CD4-positive, alpha-beta memory T cell (primary cell): ENCODE results near the gene ACAT2. TPM values are rescaled to one million over a fixed set of nuclear protein-coding genes. Genes with fewer than 3 reads are reported as not detected.
"Not testable (repeated sequence)": the region's sequence is repeated elsewhere in the genome, so short reads cannot be mapped to it uniquely, and the experiment has no call there.

Source experiments
- CTCF ChIA-PET: fragments of 350-600 bp; sonication (Branson Sonifier 250); formaldehyde crosslinking; loops from one replicate; lab custom pipeline; 2021; ENCODE audit warnings: inconsistent platforms; ENCODE audit not compliant: partially characterized antibody; lab: Charles Lee
- POLR2A ChIA-PET: fragments of 350-600 bp; sonication (Branson Sonifier 250); formaldehyde crosslinking; loops from one replicate; lab custom pipeline; 2021; ENCODE audit not compliant: partially characterized antibody; lab: Charles Lee
- DNase-seq, 5 donors: peaks; one replicate each; pipeline versions ENCODE4 v3.0.0 to v3.0.0-alpha.2; 2020 to 2022; ENCODE audit warnings: mixed read lengths in 1 of 5
- H3K27ac ChIP-seq: one replicate; pipeline ENCODE4 v1.7.0; 2013; ENCODE audit warnings: low read depth, low read length
- H3K27me3 ChIP-seq: 2 replicates; pipeline ENCODE4 v1.7.0; 2013; ENCODE audit warnings: mild to moderate bottlenecking, low read length, moderate library complexity; ENCODE audit not compliant: insufficient read depth
- H3K36me3 ChIP-seq: 2 replicates; pipeline ENCODE4 v1.7.0; 2013; ENCODE audit warnings: mild to moderate bottlenecking, low read length, moderate library complexity; ENCODE audit not compliant: insufficient read depth
- H3K4me1 ChIP-seq: 2 replicates; pipeline ENCODE4 v1.7.0; 2013; ENCODE audit warnings: mild to moderate bottlenecking, low read length, moderate library complexity; ENCODE audit not compliant: insufficient read depth
- H3K4me3 ChIP-seq, 2 donors: one replicate each; pipeline ENCODE4 v1.7.0; 2013; ENCODE audit warnings: low read length in 2 of 2, mild to moderate bottlenecking in 1 of 2
- H3K9me3 ChIP-seq, 2 donors: one replicate each; pipeline ENCODE4 v1.7.0; 2013; ENCODE audit warnings: low read length in 2 of 2, control low read depth in 1 of 2; ENCODE audit not compliant: control insufficient read depth in 1 of 2
- H3K27ac Mint-ChIP-seq, 7 donors: one replicate each; pipeline ENCODE4 v1.8.0; 2020 to 2021; ENCODE audit warnings: mixed read lengths in 7 of 7, mild to moderate bottlenecking in 6 of 7, inconsistent platforms in 3 of 7, moderate library complexity in 3 of 7
- H3K27me3 Mint-ChIP-seq, 2 donors: one replicate each; pipeline ENCODE4 v1.8.0; 2020 to 2021; ENCODE audit warnings: mixed read lengths in 2 of 2
- H3K36me3 Mint-ChIP-seq, 2 donors: one replicate each; pipeline ENCODE4 v1.8.0; 2020 to 2021; ENCODE audit warnings: mixed read lengths in 2 of 2, inconsistent platforms in 1 of 2, mild to moderate bottlenecking in 1 of 2
- H3K4me1 Mint-ChIP-seq, 4 donors: one replicate each; pipeline ENCODE4 v1.8.0; 2020 to 2021; ENCODE audit warnings: mixed read lengths in 4 of 4, mild to moderate bottlenecking in 1 of 4
- H3K4me3 Mint-ChIP-seq, 8 donors: one replicate each; pipeline ENCODE4 v1.8.0; 2020 to 2021; ENCODE audit warnings: mixed read lengths in 8 of 8, mild to moderate bottlenecking in 7 of 8, moderate library complexity in 6 of 8, inconsistent platforms in 3 of 8
- H3K9me3 Mint-ChIP-seq, 8 donors: one replicate each; pipeline ENCODE4 v1.8.0; 2020 to 2021; ENCODE audit warnings: mixed read lengths in 8 of 8, mild to moderate bottlenecking in 5 of 8, inconsistent platforms in 3 of 8, moderate library complexity in 1 of 8
- intact Hi-C: fragments of 100-400 bp; cut with micrococcal nuclease; formaldehyde crosslinking; loops from one replicate; pipeline ENCODE4 v1.15.1; 2023
- polyA plus RNA-seq, 2 donors: library from polyadenylated mRNA; unstranded; fragments of 300-500 nt; fragmentation: Illumina TruSeq; gene quantifications; one replicate each; pipeline ENCODE4 v1.2.3, GENCODE V29; 2021
- total RNA-seq, 2 experiments: library from RNA; stranded (reverse); gene quantifications; one replicate each; pipeline ENCODE4 v1.2.3, GENCODE V29; 2021

ACAT2 gene
- total and polyA plus RNA-seq, 4 experiments from 2014 or later: 30.5 to 53.2 (median 37.2) TPM

DNA sequence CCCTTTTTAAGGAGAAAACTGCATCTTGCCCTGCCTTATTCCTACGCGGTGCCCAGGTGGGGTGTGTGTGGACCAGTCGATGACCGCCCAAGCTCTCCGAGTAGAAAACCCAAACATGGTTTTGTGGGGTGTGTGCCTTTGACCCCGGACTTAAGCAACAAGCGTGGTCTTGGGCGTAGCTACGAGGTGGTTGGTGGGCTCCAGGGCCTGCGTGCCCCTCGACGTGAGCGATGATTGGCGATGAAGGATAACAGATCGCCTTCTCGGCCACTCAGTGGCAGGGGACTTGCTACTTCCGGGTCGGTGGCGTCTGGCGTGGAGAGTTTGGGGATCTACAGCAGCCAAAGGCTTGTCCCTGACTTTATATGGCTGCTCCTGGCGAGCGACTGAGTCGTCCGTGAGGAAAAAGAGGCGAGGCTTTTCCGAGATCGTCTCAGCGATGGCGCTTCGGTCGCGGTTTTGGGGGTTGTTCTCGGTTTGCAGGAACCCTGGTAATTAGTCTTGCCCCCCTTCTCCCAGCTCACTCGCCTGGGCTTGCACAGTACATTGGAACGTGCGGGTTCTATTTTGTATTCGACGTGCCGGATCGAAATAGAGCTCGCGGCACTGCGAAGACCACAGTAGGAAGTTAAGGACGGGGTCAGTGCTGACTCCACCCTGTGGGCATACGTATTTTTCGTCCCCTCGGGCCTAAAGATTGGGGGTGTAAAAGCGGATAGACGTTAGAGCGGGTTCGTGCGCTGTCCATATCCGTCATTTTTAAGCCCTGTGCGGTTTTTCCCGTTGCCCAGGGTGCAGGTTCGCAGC is 28.5 kb downstream of the ACAT2 start, which contains the start of gene MRPL18:
MRPL18 (plus strand) TSS at position 319 of the 807 bp plus-strand sequence; CDS start at position 440, 121 bp downstream.
- Mint-ChIP-seq H3K4me3 (peak within 1 kb of the TSS; percentile 93 to 99 (median 97)), H3K9me3 (no peaks in the 10 kb centered on the region), H3K27me3 (no peaks in the 10 kb centered on the region), H3K27ac (peak within 1 kb of the TSS; percentile 93 to 99 (median 97)), H3K36me3 (peaks cover 31 to 70% of the 10 kb centered on the region in 2 donors), H3K4me1 (peaks cover 34 to 76% (median 59%) of the 10 kb centered on the region in 4 donors)
- H3K27ac ChIP-seq: peak within 1 kb of the TSS; percentile 93
- DNase-seq: peak; percentile 82 to 93 (median 86)
- intact Hi-C loops: loop anchor here (10.0 kb wide), 1 partner anchor 674 kb away; no protein-coding TSS in a partner anchor
- H3K36me3 ChIP-seq: peaks cover 31% of the 10 kb centered on the region
- H3K27me3 ChIP-seq: no peaks in the 10 kb centered on the region
- H3K9me3 ChIP-seq: no peaks in the 10 kb centered on the region
- H3K4me3 ChIP-seq: peak within 1 kb of the TSS; percentile 81 to 90
- POLR2A ChIA-PET: interaction anchor here (0.6 to 6.8 kb wide), 32 partner anchors 9 to 1205 kb away, joined by 3 to 169 read pairs (median 4); partner anchors contain the start of genes ACAT2, PNLDC1, SOD2 and WTAP
- peaks cover 54% of the 10 kb centered on the region for H3K4me1 ChIP-seq
- CTCF ChIA-PET: interaction anchor here (0.9 to 4.3 kb wide), 15 partner anchors 9 to 152 kb away, joined by 3 to 37 read pairs (median 6); partner anchors contain the start of genes ACAT2, SOD2 and WTAP

DNA sequence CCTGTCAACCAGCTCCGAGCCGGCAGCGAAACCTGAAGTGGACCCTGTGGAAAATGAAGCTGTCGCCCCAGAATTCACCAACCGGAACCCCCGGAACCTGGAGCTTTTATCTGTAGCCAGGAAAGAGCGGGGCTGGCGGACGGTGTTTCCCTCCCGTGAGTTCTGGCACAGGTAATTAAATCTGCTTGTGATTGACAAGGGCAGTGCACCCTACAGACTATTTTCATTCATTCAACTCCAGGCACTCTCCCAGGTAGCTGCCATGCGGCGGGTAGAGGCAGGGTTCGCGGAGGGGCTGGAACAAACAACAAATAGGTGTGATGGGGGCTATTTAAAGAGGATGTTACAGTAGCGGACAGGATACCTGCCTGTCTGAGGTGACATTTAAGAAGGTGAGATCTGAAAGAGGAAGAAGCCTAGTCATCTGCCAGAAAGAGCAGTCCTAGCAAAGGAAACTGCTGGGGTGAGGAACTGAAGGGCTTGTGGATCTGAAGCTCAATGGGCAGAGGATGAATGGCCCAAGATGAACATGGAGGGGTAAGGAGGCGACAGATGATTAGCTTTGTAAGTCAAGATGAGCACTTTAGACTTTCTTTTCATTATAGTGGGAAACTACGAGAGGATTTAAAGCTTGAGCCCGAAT is 29.2 kb downstream of the ACAT2 start:
- H3K27me3 ChIP-seq: no peaks in the 10 kb centered on the region
- peak overlapping the region; percentile 93 for H3K27ac ChIP-seq
- peak in 3 of 5 donors; percentile 6 to 46 (median 10) for DNase-seq
- Mint-ChIP-seq H3K4me3 (peak overlapping the region; percentile 93 to 99 (median 97)), H3K9me3 (no peaks in the 10 kb centered on the region), H3K27ac (peak overlapping the region; percentile 93 to 99 (median 97)), H3K36me3 (peaks cover 26 to 66% of the 10 kb centered on the region in 2 donors), H3K27me3 (no peaks in the 10 kb centered on the region), H3K4me1 (peaks cover 33 to 74% (median 55%) of the 10 kb centered on the region in 4 donors)
- H3K4me3 ChIP-seq: peak overlapping the region; percentile 81 to 90
- H3K36me3 ChIP-seq: peaks cover 24% of the 10 kb centered on the region
- intact Hi-C loops: loop anchor here (10.0 kb wide), 1 partner anchor 674 kb away; no protein-coding TSS in a partner anchor
- peaks cover 49% of the 10 kb centered on the region for H3K4me1 ChIP-seq
- no peaks in the 10 kb centered on the region for H3K9me3 ChIP-seq
- ChIA-PET POLR2A (interaction anchor here (0.6 to 6.8 kb wide), 15 partner anchors 8 to 225 kb away, joined by 3 to 169 read pairs (median 7); partner anchors contain the start of genes ACAT2, PNLDC1, SOD2 and WTAP), CTCF (interaction anchor here (0.9 to 4.3 kb wide), 10 partner anchors 10 to 151 kb away, joined by 3 to 37 read pairs (median 6); partner anchors contain the start of genes ACAT2, SOD2 and WTAP)

DNA sequence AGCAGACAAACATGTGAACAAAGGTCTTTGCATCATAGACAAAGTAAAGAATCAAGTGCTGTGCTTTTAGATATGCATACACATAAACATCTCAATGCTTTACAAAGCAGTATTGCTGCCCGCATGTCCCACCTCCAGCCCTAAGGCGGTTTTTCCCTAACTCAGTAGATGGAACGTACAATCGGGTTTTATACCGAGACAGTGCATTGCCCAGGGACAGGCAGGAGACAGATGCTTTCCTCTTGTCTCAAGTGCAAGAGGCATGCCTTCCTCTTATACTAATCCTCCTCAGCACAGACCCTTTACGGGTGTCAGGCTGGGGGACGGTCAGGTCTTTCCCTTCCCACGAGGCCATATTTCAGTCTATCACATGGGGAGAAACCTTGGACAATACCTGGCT is 33.1 kb downstream of the ACAT2 start:
- H3K9me3 Mint-ChIP-seq, H3K27ac ChIP-seq, H3K9me3 ChIP-seq, H3K27me3 ChIP-seq, H3K4me3 ChIP-seq, POLR2A ChIA-PET, CTCF ChIA-PET, H3K4me3 Mint-ChIP-seq, DNase-seq, H3K27me3 Mint-ChIP-seq: not testable (repeated sequence)
- Mint-ChIP-seq H3K36me3 (peaks cover 40 to 75% of the 10 kb centered on the region in 2 donors), H3K27ac (peak overlapping the region in 1 of 7 donors; percentile 41), H3K4me1 (peaks cover 16 to 46% (median 34%) of the 10 kb centered on the region in 4 donors)
- Histone ChIP-seq H3K36me3 (peaks cover 33% of the 10 kb centered on the region), H3K4me1 (peaks cover 31% of the 10 kb centered on the region)
- intact Hi-C loops: loop anchor here (10.0 kb wide), 1 partner anchor 670 kb away; no protein-coding TSS in a partner anchor

DNA sequence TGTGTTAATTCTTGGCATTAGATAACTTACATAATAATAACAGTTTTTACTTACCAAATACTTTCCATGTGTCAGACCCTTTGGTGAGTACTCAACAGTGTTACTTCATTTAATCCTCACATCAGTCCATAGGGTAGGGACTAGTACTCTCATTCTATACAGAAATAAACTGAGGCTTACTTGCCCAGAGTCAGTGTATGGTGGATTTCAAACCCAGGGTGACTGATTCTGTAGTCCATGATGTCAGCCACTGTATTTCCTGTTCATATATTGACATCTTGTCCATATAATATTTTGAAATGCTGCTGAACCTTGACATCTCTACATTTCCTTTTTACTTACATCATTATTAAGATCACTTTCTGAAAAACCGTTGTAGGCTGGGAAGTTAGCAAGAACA is 35.7 kb downstream of the ACAT2 start:
- Mint-ChIP-seq H3K4me3 (no peak overlapping the region), H3K36me3 (peaks cover 30 to 57% of the 10 kb centered on the region in 2 donors), H3K27ac (peak overlapping the region in 3 of 7 donors; percentile 51 to 68 (median 62)), H3K27me3 (no peaks in the 10 kb centered on the region), H3K9me3 (no peaks in the 10 kb centered on the region), H3K4me1 (peaks cover 6 to 23% (median 16%) of the 10 kb centered on the region in 4 donors)
- ChIA-PET POLR2A (no interaction called here), CTCF (no interaction called here)
- no peak for DNase-seq
- Histone ChIP-seq H3K4me3 (no peak overlapping the region), H3K27me3 (no peaks in the 10 kb centered on the region), H3K36me3 (peaks cover 33% of the 10 kb centered on the region), H3K27ac (no peak overlapping the region), H3K9me3 (no peaks in the 10 kb centered on the region), H3K4me1 (peaks cover 11% of the 10 kb centered on the region)
- intact Hi-C loops: loop anchor here (10.0 kb wide), 1 partner anchor 667 kb away; no protein-coding TSS in a partner anchor

DNA sequence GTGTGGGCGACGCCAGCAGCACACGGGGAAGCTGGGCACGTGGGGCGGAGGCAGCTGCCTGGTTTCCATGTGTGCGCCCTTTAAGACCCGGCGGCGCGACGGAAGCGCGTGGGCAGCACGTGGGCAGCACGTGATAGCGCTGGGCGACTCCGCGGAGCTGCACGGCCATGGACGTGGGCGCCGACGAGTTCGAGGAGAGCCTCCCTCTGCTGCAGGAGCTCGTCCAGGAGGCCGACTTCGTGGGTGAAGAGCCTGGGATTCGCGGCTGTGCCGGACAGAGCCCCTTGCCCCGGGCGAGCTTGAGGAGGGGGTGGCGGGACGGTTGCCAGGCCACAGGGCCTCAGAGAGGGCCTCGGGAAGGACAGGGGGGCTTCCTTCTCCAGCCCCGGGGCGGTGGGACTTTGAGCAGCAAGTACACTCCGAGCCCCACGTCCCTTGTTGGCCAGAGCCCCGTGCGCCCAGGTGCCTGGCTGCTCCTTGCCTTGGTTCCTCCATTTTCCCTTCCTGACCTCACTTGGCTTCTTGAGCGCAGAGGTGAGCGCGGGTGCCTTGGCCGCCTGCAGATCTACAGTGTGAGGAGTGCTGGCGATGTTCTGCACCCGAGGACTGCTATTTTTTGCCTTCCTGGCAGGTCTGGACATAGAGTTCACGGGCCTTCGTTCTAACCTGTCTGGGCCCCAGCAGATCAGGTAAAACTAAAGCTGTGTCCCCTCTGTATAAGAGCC is 38.5 kb downstream of the ACAT2 start, which contains the start of gene PNLDC1:
PNLDC1 (plus strand) TSS at position 136 of the 725 bp plus-strand sequence; CDS start at position 168, 32 bp downstream.
- Mint-ChIP-seq H3K36me3 (peaks cover 22 to 42% of the 10 kb centered on the region in 2 donors), H3K4me1 (peaks cover 0 to 1% (median under 1%) of the 10 kb centered on the region in 4 donors), H3K9me3 (no peaks in the 10 kb centered on the region), H3K27me3 (no peaks in the 10 kb centered on the region), H3K27ac (peak within 1 kb of the TSS in 3 of 7 donors; percentile 22 to 85 (median 30)), H3K4me3 (no peak within 1 kb of the TSS)
- ChIA-PET POLR2A (interaction anchor here (3.5 kb wide), 1 partner anchor 10 kb away, joined by 14 read pairs; the partner anchor contains the start of genes MRPL18 and TCP1), CTCF (no interaction called here)
- peaks cover 24% of the 10 kb centered on the region for H3K36me3 ChIP-seq
- H3K27ac ChIP-seq: no peak within 1 kb of the TSS
- intact Hi-C loops: no loop called here
- H3K9me3 ChIP-seq: no peaks in the 10 kb centered on the region
- peaks cover 8% of the 10 kb centered on the region for H3K4me1 ChIP-seq
- no peaks in the 10 kb centered on the region for H3K27me3 ChIP-seq
- no peak for DNase-seq
- no peak within 1 kb of the TSS for H3K4me3 ChIP-seq

DNA sequence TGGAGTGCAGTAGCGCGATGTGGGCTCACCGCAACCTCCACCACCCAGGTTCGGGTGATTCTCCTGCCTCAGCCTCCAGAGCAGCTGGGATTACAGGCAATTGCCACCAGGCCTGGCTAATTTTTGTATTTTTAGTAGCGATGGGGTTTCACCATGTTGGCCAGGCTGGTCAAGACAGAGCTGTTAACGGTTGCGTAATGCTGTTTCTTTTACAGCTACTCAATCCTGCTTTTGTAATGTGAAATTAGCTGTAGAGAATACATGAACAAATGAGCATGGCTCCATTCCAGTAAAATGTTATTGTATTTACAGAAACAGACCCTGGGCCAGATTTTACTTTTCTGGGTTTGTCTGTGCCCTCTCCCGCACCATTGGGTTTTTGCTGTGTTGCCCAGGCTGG is 40.1 kb downstream of the ACAT2 start:
- POLR2A ChIA-PET: no interaction called here
- CTCF ChIA-PET: no interaction called here
- H3K4me1 Mint-ChIP-seq: peaks cover 0 to 1% (median 0%) of the 10 kb centered on the region in 4 donors
- no peaks in the 10 kb centered on the region for H3K27me3 Mint-ChIP-seq
- DNase-seq: no peak
- peaks cover 24% of the 10 kb centered on the region for H3K36me3 ChIP-seq
- intact Hi-C loops: no loop called here
- H3K36me3 Mint-ChIP-seq: peaks cover 22 to 30% of the 10 kb centered on the region in 2 donors
- no peak overlapping the region for H3K4me3 ChIP-seq
- H3K27me3 ChIP-seq: no peaks in the 10 kb centered on the region
- H3K27ac ChIP-seq: no peak overlapping the region
- H3K9me3 ChIP-seq: no peaks in the 10 kb centered on the region
- H3K4me3 Mint-ChIP-seq: no peak overlapping the region
- H3K4me1 ChIP-seq: no peaks in the 10 kb centered on the region
- no peaks in the 10 kb centered on the region for H3K9me3 Mint-ChIP-seq
- H3K27ac Mint-ChIP-seq: no peak overlapping the region
